Measurements from ENCODE around the gene TUBB6. TPM values are rescaled to one million over a fixed set of nuclear protein-coding genes. Genes with fewer than 3 reads are reported as not detected.

The TUBB6 gene
- total and polyA plus RNA-seq, 10 of the 15 experiments (the other 5 are each of a cell fraction or from before 2014, with no cell fraction given) = 27.4 to 262 (median 82.5) TPM

GRCh38 chr18:12281861-12282260 lies 26.2 kb upstream of the TUBB6 start:
- CTCF ChIA-PET = interaction anchor here (4.5 kb wide), 1 partner anchor 9 kb away, joined by 19 read pairs; no protein-coding TSS in a partner anchor
- in situ Hi-C loops (cut with MboI) = no loop called here
- H2AFZ ChIP-seq (ENCODE audit: control insufficient read depth, low read depth, low read length) = no peak overlapping the region

More at GRCh38 chr18:12281861-12282260, 26.2 kb upstream of the TUBB6 start:
- Histone ChIP-seq H3K36me3 (ENCODE audit: control insufficient read depth in 2 of 2, insufficient read depth in 2 of 2, low read length in 1 of 2) (no peaks in the 10 kb centered on the region), H3K27me3 (replicated peaks in 1 of 2; ENCODE audit: control insufficient read depth in 2 of 2, insufficient read depth in 2 of 2, low read length in 1 of 2) (no peaks in the 10 kb centered on the region; a peak in 1 of 4 replicates), H4K20me1 (ENCODE audit: control insufficient read depth, insufficient read depth) (no peaks in the 10 kb centered on the region; the same call in 1 of the 2 replicates), H3K4me1 (ENCODE audit: control insufficient read depth, insufficient read depth, low read length) (no peaks in the 10 kb centered on the region), H3K9ac (ENCODE audit: control insufficient read depth, insufficient read depth, low read length) (no peak overlapping the region), H3K27ac (ENCODE audit: control insufficient read depth, insufficient read depth) (no peak overlapping the region), H3K9me3 (replicated peaks; ENCODE audit: control insufficient read depth, insufficient read depth, low read length) (no peaks in the 10 kb centered on the region), H3K79me2 (ENCODE audit: control insufficient read depth, insufficient read depth, low read length) (no peaks in the 10 kb centered on the region), H3K4me2 (ENCODE audit: control insufficient read depth, insufficient read depth) (no peak overlapping the region), H3K4me3 (no peak overlapping the region)
- intact Hi-C loops (cut with micrococcal nuclease; ENCODE audit: unreplicated experiment) = no loop called here
- FAIRE-seq = no peak
- TF ChIP-seq MYB (IDR thresholded peaks at IDR 0.05; ENCODE audit: borderline replicate concordance, low read depth, low read length) (no peak), ZNF207 (IDR thresholded peaks at IDR 0.05; ENCODE audit: borderline replicate concordance) (no peak), PAX5 (IDR thresholded peaks at IDR 0.05; ENCODE audit: borderline replicate concordance, low read depth, low read length) (no peak), WRNIP1 (IDR thresholded peaks at IDR 0.05; ENCODE audit: borderline replicate concordance, low read depth, low read length) (no peak), BRCA1 (IDR thresholded peaks at IDR 0.05; ENCODE audit: low read depth, low read length) (no peak), EZH2 (IDR thresholded peaks at IDR 0.05; ENCODE audit: borderline replicate concordance, control insufficient read depth, low read depth, low read length) (no peak), NFYA (IDR thresholded peaks at IDR 0.05; ENCODE audit: borderline replicate concordance, low read depth, low read length) (no peak), CHD1 (IDR thresholded peaks at IDR 0.05; ENCODE audit: low read depth, low read length) (no peak), ZBTB33 (IDR thresholded peaks at IDR 0.05) (no peak), TBL1XR1 (IDR thresholded peaks at IDR 0.05; ENCODE audit: low read depth, low read length) (no peak)
- TF ChIP-seq, protein P1, sequence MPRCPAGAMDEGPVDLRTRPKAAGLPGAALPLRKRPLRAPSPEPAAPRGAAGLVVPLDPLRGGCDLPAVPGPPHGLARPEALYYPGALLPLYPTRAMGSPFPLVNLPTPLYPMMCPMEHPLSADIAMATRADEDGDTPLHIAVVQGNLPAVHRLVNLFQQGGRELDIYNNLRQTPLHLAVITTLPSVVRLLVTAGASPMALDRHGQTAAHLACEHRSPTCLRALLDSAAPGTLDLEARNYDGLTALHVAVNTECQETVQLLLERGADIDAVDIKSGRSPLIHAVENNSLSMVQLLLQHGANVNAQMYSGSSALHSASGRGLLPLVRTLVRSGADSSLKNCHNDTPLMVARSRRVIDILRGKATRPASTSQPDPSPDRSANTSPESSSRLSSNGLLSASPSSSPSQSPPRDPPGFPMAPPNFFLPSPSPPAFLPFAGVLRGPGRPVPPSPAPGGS (IDR thresholded peaks at IDR 0.05; ENCODE audit: borderline replicate concordance, insufficient read depth, low read depth, low read length, poor library complexity, severe bottlenecking) = no peak
- ATAC-seq = no peak
- no TSS peak for BruUV-seq (replicated peaks)
- ChIA-PET RAD21 (ENCODE audit: unreplicated experiment) (no interaction called here), POLR2A (no interaction called here), SMC1A (ENCODE audit: uncharacterized antibody, unreplicated experiment) (interaction anchor here (0.7 kb wide), 1 partner anchor 344 kb away, joined by 3 read pairs; no protein-coding TSS in a partner anchor)
- WGBS (ENCODE audit: insufficient coverage, insufficient replicate concordance, low lambda C conversion rate, missing lambda C conversion rate) = 0% methylated on average over 1 of the region's 1 CpG
- DNase-seq (ENCODE audit: low read depth, low spot score) = no peak
